Measurements from ENCODE around the gene SRGAP1.
A peak's percentile ranks its signal among the peaks of the same experiment; 100 is the strongest.
"Not testable (repeated sequence)": the region's sequence is repeated elsewhere in the genome, so short reads cannot be mapped to it uniquely, and the experiment has no call there.

Gene SRGAP1

DNA sequence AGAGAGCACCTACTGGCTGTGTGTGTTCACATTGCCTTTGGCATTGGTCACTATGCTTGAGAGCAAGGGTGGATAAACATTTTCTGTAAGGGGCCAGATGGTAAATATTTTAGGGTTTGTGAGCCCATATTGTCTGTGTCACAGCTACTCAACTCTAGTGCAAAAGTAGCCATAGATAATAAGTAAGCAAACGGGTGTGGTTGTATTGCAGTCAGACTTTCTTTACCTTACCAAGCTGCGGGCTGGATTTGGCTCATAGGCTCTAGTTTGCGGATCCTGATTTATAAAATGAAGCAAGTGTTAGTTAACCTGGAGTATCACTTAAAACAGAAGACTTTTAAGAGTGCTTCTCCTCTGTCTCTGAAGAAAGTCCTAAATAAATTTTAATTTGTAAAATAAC is 208.6 kb downstream of the SRGAP1 start:
- DNase-seq (ENCODE audit: low read depth) = no peak

DNA sequence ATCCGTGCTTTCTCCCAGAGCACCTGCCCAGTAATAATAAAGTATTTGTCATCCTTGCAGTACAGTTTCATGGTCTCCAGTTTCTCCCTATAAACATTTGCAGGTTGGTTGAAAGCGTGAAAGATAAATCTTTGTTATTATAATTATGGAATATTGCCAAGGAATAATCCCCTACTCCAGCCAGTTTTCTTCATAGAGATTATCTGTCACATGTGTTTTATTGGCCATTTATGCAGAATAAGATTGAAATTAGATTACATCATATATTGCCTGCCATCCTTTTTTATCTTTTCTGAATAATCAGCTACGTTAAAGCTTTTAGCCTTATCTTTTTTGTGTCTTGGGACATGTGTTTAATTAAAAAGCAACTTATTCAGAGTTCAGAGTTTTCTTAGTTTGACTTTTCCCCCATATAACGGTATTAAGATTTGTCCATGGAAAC is 209.6 kb downstream of the SRGAP1 start:
- DNase-seq (ENCODE audit: low read depth) = no peak

DNA sequence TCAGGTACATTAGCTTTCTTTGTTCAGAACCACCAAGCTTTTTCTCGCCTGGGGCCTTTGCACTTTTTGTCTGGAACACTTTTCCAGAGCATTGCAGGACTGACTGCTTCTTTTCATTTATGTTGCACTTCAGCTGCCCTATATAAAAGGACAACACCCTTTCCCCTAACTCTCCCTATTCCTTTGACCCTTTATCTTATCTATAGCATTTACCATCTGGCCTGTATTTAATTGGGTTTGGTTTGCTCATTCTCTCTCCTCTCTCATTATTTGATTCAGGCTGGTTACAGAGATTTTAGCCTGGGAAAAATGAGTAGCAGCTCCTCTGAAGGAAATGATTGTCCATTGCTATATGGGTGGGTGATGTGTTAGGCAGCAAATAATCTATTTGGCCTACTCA is 212.2 kb downstream of the SRGAP1 start:
- DNase-seq (ENCODE audit: low read depth) = no peak

DNA sequence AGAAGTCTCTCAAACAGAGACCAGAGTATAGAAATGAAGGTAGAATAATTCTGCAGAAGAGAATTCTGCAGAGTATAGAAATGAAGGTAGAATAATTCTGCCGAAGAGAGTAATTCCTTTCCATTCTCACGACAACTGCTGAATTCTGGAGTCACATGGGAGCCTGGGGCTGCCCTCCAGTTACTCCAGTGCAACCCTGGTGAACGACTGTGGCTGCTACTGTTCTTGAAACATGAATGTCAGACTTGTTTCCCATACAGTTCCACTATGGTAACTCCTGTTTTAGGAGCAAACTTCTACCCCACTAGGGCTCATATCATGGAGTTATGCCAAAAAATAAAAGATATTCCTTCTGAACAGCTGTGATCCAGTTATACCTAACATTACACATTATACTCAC is 213.2 kb downstream of the SRGAP1 start:
- DNase-seq (ENCODE audit: low read depth) = no peak

DNA sequence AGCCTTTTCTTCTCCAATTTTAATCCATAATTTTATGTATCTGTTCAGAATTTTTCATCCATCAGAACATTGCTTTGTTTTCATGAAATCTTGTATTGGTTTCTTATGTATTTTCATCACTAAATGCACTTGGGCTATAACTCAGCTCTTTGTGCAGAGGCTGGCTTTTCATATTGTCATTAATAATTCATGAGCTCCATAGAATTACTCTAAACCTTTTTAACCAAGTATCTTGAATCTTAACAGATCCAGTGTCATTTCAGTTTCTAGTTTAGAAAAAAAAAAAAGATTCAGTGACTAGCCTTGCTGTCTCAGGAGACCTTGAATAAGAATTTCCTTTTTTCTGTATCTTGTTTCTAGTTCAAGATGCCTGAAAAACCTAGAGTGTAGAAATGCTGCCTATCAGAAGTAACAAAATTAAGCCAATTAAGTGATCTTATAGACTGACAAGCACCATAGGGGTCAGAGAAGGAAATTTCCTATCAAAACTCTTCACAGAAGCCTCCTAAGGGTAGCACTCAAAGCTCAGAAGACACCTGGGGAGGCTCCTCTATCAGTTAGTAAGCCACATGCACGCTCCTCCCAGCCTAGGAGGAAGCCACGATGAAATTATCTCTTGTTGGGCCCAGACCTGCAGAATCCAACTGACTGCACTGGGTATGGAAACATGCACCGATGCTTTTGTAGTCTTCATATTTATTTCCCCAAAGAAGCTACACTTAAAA is 214.2 kb downstream of the SRGAP1 start:
- no peak for DNase-seq (ENCODE audit: low read depth)

DNA sequence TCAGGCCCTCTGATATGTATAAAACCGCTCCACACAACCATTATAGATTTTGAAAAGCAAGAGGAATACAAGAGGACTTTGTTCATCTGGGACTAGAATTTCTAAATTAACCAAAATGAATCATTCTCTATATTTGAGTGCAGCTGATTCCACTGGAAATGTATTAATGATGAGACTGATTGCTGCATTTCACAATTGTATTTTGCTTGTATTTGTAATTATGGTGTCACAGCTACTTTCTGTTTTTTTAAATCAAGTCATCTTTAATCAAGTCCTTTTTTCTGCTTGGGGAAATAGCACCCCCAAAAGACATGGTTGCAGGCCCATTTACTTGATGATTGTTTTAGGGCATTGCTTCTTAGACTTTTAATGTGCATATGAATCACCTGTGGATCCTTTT is 215.2 kb downstream of the SRGAP1 start:
- no peak for DNase-seq (ENCODE audit: low read depth)

DNA sequence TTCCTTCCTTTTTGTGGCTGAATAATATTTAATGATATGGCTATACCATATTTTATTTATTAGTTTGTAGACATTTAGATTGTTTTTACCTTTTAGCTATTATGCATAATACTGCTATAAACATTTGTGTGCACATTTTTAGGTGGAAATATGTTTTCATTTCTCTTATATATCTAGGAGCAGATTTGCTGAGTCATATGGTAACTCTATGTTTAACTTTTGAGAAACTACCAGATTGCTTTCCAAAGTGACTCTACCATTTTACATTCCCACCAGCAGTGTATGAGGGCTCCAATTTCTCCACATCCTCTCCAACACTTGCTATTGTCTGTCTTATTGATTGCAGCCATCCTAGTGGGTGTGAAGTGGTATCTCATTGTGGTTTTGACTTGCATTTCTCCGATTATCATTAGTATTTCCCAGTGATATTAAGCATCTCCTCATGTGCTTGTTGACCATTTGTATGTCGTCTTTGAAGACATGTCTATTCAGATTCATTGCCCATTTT is 217.4 kb downstream of the SRGAP1 start:
- DNase-seq (ENCODE audit: low read depth) = no peak

DNA sequence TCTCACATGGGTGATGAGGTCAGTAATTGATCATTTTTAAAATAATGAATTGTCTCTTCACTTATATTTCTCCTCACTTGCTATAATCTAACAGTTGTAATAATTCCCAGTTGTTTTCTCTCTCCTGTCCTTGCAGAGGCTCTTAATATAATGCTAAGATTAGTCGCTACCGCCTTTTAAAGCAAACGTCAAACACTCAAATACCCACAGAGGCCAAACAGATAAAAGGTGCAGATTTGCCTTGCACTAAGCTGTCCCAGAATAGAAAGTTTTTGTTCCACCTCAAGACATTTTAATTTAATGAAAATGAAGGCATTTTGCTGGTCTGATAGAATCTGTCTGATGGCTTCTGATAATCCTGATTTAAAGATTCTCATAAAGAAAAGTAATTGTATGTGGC is 218.6 kb downstream of the SRGAP1 start:
- DNase-seq (ENCODE audit: low read depth) = no peak

DNA sequence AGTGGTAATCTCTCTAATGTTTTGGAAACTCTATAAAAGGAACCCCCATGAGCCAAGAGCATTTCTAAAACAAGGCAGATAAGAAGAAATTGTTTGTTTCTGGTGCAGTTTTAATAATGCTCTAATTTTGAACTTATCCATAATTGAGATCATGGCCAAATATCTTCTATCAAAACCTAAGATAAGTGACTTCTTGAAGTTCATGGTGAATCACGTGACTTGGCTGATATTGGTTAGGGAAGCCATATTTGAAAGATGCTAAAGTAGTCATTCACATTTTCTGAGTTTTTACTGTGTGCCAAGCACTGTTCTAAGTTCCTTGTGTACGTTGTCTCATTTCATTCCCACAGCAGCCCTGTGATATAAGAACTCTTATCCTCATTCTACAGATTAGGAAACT is 219.7 kb downstream of the SRGAP1 start:
- no peak for DNase-seq (ENCODE audit: low read depth)

DNA sequence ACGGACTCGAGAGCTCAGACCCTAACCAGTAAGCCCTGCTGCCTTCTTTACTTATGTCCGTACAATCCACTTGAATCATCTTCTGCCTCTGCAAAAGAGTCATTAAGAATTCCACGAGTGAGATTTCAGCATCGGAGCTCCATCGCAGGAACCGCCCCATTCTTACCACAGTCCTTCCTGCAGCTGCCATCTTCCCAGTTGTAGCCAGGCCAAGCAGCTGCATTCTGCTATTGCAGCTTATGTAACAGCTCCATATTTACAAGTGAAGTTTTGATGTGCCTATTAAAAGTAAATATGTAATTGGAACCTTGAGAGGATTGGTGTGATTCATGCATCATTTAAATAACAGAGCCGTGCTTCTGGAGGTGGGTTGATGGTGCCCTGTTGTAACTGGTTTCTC is 220.2 kb downstream of the SRGAP1 start:
- no peak for DNase-seq (ENCODE audit: low read depth)

DNA sequence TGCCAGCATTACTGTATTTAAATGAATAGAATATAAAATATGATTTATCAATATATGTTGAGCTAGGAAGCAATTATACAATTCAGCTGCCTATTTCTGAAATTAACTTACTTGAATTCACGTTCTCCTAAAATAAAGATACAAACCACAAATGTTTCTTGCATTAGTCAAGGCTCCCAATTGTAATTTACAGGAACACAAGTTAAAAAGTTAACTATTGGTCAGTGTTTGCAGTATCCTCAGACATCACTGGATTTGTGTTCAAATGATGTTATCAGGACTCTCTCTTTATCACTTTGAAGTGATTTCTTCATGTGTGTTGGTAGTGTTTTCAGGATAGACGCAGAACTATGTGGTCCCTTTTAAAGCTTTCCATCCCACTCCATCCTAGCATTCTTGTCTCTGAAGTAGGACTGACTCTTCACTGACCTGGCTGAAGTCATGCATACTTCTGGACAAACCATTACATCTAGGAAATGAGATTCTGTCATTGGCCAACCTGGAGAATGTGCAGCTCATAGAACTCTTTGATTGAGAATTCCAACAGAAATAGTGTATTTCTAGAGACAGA is 221.5 kb downstream of the SRGAP1 start:
- no peak for DNase-seq (ENCODE audit: low read depth)

DNA sequence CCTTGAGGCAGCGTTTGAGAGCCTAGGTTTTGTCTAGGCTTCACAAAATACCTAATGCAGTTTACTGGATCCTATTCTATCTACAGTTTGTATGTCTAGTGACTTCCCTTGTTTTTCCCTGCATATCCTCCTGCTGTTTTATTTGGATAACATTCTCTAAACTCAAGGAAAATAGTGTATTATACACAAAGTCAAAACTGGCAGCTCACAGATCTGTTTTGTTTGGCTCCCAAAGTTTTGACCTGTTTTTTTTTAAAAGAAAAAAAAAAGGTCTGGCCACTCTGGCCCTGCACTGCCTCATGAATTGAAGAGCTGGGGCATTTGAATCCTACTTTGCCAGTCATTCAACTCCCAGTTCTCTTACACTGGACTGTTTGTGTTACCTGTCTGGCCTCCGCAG is 222.3 kb downstream of the SRGAP1 start:
- DNase-seq (ENCODE audit: low read depth) = no peak

DNA sequence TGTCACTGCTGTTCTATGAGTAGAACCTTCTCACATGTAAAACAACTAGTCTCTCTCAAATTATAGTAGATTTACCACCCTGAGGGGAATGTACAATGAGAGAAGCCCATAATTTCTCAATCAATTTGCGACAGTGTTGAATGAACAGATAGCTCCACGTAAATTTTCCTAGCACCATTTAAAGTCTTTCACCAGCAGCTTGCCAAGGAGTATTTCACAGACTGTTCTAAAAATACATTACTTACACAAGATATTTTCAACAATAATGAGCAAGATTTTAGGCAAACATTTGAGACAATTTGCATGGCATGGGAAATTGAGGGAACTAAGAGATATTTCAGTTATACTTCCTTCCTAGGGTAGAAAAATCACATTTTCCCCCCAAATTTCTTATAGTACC is 226.0 kb downstream of the SRGAP1 start:
- DNase-seq (ENCODE audit: low read depth) = no peak

DNA sequence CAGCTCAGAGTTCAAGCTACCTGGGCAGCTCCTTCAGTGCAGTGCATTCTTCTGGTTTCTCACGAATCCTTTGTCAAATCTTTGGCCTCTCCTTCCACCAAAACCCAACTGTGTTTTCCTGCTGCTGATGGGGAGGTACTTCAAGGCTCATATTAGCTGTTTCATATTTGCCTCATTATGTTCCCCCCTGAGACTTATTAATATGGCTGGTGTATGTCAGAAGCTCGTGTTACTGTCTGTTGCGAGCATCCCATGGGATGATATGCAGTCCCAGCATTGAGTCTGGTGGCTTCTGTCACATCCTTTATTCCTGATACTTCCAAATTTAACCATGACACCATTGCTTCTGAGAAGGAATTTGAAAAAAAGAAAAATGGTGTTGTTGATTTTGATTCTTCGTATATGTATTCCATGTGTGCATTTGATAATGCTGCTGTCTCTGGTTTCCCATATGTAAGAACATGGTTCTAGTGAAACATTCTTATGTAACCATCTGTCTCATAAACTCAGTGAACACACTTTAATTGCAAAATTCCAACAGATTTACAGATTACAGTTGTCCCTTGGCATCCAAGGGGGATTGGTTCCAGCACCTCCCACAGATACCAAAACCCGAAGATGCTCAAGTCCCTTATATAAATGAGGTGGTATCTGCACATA is 228.5 kb downstream of the SRGAP1 start:
- DNase-seq (ENCODE audit: low read depth) = no peak

DNA sequence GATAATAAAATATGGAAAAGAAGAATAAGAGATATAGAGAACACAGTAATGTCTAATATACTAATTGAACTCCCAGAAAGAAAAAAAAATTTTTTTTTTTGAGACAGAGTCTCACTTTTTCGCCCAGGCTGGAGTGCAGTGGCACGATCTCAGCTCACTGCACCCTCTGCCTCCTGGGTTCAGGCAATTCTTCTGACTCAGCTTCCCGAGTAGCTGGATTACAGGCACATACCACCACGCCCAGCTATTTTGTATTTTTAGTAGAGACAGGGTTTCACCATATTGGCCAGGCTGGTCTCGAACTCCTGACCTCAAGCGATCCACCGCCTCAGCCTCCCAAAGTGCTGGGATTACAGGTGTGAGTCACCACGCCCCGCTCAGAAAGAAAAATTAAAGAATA is 232.1 kb downstream of the SRGAP1 start:
- DNase-seq (ENCODE audit: low read depth) = not testable (repeated sequence)

DNA sequence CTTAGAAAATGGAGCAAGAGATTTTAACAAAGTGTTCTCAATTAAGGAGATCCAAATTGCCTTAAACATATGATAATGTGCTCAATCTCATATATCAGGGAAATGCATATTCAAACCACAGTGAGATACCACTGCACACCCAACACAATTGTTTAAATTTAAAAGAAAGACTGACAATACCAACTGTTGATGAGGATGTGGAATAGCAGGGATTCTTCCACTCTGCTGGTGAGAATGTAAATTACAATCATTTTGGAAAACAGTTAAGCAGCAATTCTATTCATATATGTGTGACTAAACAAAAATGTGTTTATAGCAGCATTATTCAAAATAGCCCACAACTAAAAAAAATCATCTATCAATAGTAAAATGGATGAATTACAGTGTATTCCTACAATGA is 233.4 kb downstream of the SRGAP1 start:
- DNase-seq (ENCODE audit: low read depth) = no peak

DNA sequence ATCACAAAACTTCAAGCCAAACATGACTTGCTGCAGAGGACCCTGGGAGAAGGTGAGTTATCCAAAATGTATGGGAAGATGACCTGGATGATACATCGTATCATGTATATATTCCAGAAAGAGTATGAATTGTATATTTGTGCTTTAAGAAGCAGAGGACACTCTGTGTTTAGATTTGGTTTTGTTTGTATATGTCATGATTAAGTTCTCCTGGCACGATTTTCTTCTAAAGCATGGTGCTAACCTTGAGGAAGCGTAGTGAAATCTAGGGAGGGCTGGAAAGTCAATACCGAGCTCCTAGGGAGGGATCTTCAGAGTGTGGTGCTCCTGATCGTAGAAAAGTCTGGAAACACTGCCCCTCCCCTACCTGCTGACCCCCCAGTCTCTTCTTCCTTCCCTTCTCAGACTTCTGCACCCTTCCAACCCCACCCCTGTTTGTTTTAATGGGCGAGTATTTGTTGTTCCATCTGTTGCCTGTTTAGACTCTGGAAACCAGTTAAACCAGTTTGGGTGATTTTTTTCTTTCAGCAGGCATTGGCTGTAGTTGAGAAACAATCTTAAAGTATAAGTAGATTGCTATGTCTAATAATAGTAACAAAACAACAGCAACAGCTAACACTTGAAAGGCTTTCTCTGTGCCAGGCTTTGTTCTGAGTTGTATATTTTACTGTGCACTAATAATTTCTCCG is 236.0 kb downstream of the SRGAP1 start:
- DNase-seq (ENCODE audit: low read depth) = no peak

DNA sequence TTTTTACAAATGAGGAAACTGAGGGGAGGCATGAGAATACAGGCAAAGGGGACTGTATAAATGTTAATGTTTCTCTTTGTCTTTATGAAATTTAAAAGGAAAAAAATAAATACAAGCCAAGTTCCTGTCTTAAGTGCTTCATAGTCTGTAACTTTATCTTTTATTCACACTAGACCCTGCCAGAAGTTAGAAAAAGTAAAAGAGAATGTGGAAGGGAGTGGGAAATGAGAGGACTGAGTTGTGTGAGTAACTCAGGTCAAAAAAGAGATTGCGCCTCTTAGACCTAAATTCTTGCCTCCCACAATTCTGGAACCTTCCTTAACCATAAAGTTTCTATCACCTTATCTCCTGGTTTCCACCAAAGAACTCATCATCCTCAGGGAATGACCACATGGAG is 236.5 kb downstream of the SRGAP1 start:
- no peak for DNase-seq (ENCODE audit: low read depth)

DNA sequence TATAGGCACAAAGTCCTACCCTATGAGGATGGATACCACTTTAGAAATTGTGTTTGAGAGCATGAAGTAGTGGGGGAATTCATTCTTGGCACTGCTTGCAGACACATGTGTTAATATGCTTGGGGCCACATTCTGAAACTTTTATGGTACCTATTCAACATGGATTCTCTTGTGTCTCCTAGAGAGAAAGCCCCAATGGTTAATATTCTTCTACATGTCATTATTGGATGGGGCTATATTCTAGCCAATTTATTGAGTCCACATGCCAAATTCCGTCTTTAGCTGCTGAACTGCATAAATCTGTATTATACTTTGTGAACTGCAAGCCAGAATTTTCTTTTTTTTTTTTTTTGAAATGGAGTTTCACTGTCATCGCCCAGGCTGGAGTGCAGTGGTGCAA is 237.6 kb downstream of the SRGAP1 start:
- no peak for DNase-seq (ENCODE audit: low read depth)

DNA sequence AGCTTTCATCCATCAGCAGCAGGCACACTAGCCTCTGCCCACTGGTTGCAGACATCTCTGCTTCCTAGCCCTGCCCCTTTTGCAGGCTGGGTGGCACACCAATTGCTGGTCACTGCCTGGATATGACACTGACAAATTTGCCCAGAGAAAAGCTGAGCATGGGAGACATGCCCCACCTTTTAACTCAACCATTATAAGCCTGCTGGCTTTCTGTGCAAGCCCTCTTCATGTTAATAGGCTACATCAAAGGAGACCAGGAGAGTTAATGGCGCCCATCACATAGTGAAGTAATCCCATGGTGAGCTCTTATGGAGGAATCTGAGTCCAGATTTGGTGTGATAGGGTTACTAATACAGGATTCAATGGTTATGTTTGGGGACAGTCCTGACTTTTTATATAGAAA is 238.4 kb downstream of the SRGAP1 start:
- DNase-seq (ENCODE audit: low read depth) = no peak

DNA sequence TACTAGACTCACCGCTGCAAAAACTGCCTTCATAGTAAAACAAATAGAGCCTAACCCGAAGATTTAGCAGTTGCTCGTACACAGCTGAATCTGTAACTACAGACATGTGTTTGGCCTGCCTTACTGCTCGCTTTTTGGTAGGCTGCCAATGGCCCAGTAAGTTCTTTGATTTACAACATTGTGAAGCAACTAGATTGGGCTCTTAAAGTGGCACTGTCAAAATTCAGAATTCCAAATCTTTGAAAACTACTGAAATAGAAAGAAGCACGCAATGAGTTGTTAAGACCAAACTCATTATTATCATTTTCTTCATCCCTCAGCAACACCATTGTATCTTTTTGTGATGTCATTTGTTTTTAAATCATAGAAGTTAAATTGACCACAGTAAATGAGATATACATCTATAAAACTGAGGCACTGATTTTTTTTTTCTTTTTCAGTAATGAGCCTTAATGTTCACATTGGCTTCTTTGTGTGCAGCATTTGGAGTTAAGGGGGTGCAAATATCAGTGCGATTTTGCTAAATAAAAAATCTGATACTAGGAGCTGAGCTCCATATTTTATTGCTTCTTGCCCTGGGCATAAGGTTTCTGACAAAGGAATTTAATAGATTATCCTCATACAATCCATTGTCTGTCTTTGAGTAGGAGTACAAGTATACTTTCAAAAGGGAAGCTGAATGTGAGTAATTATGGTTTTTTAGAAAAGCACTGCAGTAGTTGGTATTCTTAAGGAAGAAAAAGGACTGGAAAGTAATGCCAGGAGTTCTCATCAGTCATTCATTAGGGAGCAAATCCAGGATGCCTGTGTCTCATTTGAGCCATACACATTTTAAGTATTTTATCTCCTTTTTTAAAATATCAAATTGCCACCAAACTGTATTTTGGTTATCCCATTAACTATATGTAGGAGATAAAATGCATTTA is 239.0 kb downstream of the SRGAP1 start:
- DNase-seq (ENCODE audit: low read depth) = peak; percentile 90

DNA sequence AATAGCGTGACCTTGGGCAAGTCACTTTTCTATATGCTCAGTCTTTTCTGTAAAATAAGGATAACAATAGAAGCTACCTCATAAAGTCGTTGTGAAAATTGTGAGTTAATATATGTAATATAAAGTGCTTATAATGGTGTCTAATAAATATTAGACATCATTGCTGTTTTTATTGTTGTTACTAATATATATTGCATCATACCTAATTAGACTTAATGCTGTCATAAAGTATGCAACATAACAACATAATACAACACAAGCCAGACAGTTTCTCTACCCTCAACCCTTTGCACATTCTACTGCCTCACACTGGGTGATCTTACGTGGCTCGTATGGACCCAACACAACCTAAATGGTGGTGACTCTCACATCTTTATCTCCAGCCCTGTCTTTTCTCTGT is 240.7 kb downstream of the SRGAP1 start:
- no peak for DNase-seq (ENCODE audit: low read depth)

Measured in GM04504 (cell line).